ENCODE measurements around the gene FSHB. TPM values are rescaled to one million over a fixed set of nuclear protein-coding genes. Genes with fewer than 3 reads are reported as not detected.
A peak's percentile ranks its signal among the peaks of the same experiment; 100 is the strongest.
"Not testable (repeated sequence)": the region's sequence is repeated elsewhere in the genome, so short reads cannot be mapped to it uniquely, and the experiment has no call there.

FSHB gene
- not detected for total RNA-seq

DNA sequence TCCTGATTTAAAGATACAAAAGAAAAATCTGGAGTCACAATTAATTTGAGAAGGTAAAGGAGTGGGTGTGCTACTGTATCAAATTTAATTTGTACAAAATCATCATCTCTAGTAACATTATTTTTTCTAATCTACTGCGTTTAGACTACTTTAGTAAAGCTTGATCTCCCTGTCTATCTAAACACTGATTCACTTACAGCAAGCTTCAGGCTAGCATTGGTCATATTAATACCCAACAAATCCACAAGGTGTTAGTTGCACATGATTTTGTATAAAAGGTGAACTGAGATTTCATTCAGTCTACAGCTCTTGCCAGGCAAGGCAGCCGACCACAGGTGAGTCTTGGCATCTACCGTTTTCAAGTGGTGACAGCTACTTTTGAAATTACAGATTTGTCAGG lies at the start of gene FSHB:
Gene FSHB (plus strand): TSS at position 301 of the 400 bp plus-strand sequence. CDS start 889 bp downstream, outside the sequence.
- no peak for DNase-seq

DNA sequence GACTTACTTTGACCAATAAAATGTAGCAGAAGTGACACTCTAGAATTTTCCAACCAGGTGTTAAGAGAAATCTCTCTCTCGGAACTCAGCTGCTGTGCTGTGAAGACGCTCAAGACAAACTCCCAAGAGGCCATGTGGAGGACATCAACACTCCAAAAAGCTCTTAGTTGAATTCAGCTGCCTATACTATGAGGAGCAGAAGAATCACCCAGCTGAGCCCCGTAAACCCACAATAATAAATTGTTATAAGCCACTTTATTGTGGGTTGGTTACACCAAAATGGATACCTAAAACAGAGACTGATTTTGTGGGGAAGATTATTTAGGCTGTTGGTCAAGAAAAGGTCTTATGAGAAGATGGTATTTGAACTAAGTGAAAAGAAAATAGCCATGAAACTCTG lies 44.1 kb upstream of the FSHB start:
- DNase-seq = no peak

DNA sequence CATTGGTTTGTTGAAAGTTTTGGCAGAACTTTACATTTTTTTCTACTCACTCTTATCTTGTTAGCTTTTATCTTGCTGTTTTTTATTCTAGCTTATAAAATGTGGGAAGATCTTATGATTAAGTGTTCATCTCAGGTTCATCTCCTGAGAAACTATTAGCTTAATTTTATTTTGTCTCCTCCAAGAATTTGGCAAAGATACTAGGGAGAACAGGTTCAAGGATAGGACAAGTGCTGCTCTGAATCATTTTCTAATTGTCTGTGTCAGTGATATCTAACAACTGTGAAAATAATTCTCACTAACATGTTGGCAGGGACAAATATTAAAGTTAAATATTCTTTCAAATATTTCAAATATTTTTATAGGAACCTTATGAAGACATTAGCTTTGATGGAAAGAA lies 38.2 kb upstream of the FSHB start:
- DNase-seq = no peak

DNA sequence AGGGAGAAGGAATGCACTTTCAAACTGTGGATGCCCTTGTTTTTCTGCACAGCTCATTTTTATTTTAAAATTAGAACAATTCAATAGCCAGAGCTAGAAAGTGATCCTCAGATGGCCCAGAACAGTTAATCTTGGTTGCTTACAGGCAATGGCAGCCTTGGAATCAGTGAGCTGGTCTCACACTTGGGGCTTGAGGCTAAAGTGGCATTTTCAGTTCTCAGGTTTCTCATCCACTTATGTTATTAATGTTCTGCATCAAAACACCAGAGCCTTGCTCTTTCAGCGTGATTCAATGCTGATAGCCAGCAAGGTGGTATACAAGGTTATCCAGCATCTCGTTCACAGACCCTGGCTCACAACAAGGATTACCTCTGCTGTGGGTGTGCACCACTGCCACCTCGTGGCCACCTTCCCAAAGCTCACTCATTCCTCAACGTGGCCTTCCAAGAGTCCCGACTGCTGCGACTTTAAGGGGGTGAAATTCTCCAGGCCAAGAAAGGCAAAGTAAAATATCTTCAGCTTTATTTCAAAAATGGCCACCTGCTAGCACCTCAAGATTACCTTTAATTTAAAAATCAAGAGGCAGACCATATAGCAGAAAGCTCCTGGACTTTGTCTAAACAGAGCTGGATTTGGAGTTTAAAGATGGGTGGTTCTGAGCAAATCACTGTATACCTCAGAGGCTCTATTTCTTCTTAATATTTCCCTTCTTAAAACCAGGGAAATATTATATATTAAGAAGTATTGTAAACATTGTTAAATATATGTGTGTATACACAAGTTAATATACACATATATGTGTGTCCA lies 34.2 kb upstream of the FSHB start:
- peak; percentile 32 for DNase-seq

GRCh38 chr11:30197869-30198268 lies 32.9 kb upstream of the FSHB start:
- DNase-seq = no peak

- not testable (repeated sequence) for DNase-seq
These were observed 27.8 kb upstream of the FSHB start for GRCh38 chr11:30202989-30203388.

DNA sequence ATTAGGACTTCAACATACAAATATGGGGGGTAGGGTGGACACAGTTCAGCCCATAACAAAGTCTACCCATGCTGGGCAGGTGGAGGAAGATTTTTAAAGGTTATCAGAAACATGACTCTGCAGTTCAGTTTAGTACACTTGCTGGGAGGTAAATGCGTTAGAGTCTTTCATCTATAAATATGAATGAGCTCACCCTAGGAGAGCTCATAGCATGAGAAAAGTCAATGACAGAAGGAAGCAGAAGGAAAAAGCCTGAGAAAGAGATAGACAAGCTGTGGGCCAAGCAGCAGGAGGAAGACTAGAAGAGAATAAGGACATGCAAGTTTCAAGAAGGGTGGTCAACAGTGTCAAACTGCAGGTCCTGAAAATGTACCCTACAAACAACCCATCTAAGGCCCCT lies 27.0 kb upstream of the FSHB start:
- no peak for DNase-seq

- no peak for DNase-seq
These were observed 24.4 kb upstream of the FSHB start for GRCh38 chr11:30206249-30206996.

DNA sequence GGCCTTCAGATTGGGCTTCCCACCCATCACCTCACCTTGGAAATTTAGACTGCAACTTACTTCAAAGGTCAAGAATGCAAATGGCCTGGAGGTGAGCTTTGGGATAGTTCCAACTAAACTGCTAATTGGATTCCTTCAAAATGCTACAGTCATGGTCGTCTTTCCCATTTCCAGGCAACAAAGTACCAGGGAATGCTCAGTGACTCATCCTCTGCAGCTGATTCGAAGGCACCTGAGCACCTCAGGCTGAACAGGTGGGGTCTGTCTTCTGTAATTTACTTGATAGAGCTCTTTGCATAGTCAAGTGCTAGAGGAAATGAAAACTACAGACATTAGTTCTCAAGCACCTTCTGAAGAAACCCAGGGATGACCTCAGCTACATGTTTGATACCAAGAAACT lies 20.5 kb upstream of the FSHB start:
- no peak for DNase-seq

DNA sequence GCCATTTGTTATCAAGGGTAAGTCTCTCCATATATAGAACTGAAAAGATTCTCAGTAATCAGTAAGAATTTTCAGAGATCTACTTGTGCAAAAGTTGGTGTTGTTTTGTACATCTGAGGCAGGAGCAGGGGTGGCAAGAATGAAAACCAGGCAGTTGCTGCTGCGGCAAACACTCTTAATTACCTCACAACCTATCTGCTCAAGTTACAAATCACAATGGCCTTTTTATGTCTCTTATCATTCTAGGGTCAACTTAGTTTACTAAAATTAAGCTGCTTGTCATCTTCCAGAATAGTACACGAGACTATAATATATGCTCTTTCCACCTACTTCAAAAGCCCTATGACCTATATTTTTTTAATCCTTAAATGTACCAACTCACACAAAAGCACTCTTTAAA lies 14.3 kb upstream of the FSHB start:
- no peak for DNase-seq

DNA sequence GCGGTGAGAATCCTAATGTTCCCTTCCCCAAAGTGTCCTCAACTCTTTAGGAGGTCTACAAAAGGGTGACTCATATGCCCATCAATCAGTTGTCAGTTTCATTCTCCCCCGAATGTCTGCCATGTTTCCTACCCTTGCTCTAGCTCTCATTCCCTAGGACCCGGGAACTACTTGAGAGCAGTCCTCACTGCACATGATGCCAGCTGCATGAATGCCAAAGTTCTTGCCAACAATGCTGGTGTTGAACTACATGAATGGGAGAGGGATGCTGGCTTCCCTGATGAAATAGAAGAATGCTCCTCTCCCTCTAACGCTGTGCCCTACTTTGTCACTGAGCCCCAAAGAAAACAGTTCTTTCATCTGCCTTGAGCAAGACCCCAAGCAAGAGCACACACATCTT lies 12.5 kb upstream of the FSHB start:
- no peak for DNase-seq

DNA sequence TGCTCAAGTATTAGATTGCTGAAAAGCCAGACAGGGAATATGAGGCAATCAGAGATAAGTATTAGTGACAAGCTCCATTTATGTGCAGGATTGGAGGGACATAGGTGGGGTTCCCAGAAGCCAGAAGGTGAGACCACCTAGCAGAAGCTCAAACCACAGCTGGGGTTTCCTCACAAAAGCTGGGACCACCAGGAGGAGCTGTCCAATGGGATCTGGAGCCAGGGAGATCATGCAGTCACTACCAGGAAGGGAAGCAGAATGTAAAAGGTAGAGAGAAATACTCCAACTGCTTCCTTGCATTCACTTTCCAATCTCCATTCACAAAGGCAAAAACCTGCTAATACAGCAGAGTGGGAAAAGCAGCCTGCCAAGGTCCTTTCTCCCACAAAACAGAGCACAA lies 5.2 kb upstream of the FSHB start:
- DNase-seq = no peak

DNA sequence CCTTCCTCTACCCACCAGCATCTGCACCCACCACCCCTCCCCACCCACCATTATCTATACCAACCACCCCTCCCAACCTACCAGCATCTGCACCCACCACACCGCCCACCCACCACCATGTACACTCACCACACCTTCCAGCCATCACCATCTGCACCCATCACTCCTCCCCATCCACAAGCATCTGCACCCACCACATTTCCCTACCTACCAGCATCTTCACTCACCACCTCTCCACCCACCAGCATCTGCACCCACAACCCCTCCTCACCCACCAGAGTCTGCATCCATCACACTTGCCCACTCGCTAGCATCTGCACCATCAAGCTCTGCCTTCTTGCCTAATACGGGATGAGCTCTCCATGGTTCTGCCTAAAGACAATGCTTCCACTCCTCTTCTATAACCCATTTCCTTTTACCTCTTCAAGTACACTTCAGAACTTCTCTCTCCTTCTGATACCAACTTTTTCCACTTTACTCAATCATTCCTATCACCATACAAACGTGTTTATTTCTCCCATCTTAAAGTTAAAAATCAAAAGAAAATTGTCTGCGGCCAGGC lies 2.4 kb upstream of the FSHB start:
- no peak for DNase-seq

DNA sequence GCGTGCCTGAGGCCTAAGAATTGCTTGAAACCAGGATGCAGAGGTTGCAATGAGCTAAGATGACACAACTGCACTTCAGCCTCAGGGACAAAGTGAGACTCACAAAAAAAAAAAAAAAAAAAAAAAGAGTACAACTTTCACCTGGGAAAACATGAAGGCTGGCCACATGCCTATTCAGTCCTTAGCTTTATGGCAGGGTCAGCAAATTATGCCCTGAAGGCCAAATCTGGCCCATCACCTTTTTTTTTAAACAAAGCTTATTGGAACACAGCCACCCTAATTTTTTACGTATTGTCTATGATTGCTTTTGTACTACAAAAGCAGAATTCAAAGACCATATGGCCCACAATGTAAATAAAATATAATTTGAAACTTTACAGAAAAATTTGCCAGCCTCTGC lies 8.2 kb downstream of the FSHB start:
- no peak for DNase-seq

GRCh38 chr11:30244265-30244664 lies 13.5 kb downstream of the FSHB start:
- DNase-seq = no peak

GRCh38 chr11:30245621-30246020 lies 14.8 kb downstream of the FSHB start:
- no peak for DNase-seq

DNA sequence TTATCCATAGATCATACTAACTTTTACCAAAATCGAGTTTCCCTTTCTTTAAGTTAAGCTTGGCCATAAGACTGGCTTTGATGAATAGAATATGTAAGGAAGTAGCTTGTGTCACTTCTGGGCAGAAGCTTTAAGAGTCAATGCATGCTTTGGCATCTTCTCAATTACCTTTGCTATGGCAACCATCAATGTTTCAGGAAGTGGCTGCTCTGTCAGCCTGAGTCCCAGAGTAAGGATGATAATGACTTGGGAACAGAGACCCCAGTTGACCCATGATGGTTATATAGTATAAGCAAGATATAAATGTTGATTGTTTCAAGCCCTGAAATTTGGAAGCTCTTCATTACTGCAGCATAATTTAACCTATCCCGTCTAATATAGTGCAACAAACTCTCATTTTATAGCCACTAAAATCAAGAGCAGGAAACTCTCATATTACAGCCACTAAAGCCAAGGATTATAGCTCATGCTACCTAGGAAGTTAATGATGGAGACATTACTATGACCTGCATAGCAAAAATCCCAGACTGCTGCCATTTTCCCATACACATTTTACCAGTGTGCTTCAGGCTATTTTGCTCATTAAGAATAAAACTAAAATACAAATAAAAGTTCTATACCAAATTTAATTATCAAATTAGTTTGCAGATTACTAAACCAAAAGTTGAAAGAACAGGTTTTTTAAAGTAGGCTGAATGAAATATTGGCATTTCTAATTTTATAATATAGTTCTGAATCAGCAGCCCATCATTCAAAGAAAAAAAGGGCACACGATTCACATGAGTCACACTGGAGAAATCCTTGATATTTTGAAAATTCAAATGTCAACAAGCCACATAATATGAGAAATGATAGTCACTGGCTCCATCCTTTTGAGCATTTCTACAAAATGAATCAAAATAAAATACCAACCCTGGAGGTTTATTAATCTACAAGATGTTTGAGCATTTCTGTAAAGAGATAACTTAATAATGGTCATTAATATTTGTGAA lies 23.8 kb downstream of the FSHB start:
- no peak for DNase-seq

DNA sequence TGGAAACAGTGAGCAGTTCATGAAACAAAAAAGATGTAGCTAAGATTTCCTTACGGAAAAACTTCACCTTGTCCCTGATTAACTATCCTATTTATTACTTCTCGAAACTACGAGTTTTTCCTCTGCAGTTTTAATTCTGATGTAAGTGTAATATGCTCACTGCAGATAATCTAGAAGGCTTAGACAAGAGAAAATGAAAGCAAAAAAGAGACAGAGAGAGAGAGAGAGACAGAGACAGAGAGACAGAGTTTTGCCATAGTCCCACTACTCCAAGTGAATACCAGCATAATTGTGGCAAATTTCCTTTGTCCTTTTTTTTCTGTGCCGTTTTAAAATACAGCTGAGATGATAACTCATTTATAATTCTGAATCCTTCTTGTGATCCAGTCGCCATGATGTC lies 24.8 kb downstream of the FSHB start:
- DNase-seq = no peak

DNA sequence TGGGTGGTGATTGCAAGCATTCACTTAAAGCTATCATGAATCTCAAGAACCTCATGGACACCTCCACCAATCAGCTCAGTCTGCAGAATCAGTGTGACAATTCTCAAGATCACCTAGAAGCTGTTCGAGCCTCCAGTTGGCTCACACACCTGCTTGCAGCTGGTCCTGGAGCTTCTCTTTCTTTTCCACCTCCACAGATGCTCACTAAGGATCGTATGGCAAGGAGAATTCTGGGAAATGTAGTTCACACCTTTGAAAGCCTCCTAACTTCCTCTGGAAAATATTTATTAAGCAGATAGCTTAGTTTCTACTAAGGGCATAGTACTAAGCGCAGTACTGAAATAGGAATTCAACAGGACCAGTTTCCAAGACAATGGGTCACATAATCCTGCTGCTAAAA lies 26.2 kb downstream of the FSHB start:
- DNase-seq = no peak

DNA sequence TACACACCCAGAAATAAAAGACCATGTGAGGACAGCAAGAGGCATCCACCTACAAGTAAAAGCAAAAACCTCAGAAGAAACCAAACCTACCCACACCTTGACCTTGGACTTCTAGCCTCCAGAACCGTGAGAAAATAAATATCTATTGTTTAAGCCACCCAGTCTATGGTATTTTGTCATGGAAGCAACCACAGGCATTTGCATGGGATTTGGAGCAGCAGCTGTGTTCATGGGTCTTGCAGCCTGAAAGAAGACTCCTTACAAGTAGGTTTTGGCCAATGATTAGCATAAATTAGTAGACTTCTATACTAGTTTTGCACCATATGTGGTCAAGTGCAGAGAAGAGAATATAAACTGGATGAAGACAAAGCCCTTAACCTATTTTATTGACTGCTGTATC lies 27.9 kb downstream of the FSHB start:
- DNase-seq = no peak

- no peak for DNase-seq
These were observed 30.0 kb downstream of the FSHB start for GRCh38 chr11:30260813-30261212.

DNA sequence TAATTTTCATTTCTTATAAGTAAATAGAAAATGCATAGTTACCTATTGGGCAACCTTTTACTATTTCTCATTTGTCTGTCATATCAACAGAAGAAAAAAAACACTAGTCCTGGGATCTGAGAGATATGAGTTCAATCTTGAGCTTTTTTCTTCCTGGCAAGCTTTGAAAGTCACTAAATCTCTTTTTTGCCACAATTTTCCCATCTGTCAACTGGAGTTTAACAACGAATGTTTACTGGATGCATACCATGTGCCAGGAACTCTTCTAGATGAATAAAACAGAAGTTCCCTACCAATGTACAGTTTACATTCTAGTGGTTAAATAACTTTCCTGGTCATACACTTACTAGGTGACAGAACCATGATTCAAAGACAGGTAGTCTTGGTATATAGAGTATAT lies 31.0 kb downstream of the FSHB start:
- no peak for DNase-seq
